GM23248 (cell line): ENCODE measurements around the gene SLIT3.

Experiments used
- EZH2 ChIP-seq: fragments of 200-600 bp; sonication (generic); IDR thresholded peaks from 2 replicates; pipeline ENCODE4 v1.6.1; 2018; ENCODE audit warnings: antibody characterized with exemption, mild to moderate bottlenecking; ENCODE audit not compliant: insufficient read depth, poor library complexity, severe bottlenecking
- EZH2phosphoT487 ChIP-seq: fragments of 200-600 bp; sonication (generic); IDR thresholded peaks from 2 replicates; pipeline ENCODE4 v1.6.1; 2018; ENCODE audit warnings: antibody characterized with exemption, moderate library complexity, mild to moderate bottlenecking, low read depth; ENCODE audit not compliant: insufficient read depth

DNA sequence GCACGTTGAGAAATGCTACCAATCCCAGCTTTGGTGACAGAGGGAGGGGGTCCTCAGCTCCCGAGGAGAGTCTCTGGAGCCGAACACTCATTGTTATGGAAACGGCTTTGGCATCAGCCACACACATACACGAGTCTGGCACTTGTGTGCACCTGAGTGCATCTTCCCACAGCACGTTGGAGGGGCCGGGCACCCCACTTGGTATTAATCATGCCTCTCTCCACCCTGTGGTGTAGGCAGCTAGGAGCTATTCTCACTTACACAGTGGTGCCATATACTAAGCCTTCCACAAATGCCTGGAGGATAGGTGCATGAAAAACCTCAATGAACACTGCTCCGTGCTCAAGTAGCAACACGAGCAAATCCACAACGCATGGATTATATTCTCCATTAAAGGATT is 587.9 kb downstream of the SLIT3 start:
- no peak for TF ChIP-seq EZH2
- TF ChIP-seq EZH2phosphoT487 = no peak
